ENCODE results near the gene TAX1BP1.

DNA sequence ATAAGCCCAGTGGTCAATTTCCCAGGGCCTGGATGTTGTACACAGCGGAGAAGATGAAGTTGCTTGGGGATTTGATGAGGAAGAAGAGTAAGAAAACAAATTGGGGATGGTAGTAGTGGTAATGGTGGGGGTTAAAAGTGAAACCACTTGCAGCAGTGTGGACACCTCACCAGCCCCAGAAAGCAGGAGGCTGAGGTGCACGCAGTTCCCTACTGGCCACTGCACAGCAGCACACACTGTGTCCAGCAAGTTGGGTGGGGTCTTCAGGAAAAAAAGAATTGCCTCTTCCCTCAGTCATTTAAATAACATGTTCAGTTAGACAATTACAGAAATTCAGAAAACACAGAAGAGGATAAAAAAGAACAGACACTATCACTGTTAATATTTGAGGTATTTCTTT lies 96.6 kb downstream of the TAX1BP1 start:
- TF ChIP-seq CTCF (conservative IDR thresholded peaks at IDR 0.05; ENCODE audit: low read depth in 2 of 2): no peak
- TF ChIP-seq EZH2 (IDR thresholded peaks at IDR 0.05; ENCODE audit: low read depth, unreplicated experiment): no peak
- no peak for TF ChIP-seq POLR2AphosphoS5 (IDR thresholded peaks at IDR 0.05; ENCODE audit: low read depth)
- no peak for TF ChIP-seq EZH2phosphoT487 (IDR thresholded peaks at IDR 0.05; ENCODE audit: unreplicated experiment)
- TF ChIP-seq REST (IDR thresholded peaks at IDR 0.05; ENCODE audit: unreplicated experiment): no peak
- TF ChIP-seq, protein P1, sequence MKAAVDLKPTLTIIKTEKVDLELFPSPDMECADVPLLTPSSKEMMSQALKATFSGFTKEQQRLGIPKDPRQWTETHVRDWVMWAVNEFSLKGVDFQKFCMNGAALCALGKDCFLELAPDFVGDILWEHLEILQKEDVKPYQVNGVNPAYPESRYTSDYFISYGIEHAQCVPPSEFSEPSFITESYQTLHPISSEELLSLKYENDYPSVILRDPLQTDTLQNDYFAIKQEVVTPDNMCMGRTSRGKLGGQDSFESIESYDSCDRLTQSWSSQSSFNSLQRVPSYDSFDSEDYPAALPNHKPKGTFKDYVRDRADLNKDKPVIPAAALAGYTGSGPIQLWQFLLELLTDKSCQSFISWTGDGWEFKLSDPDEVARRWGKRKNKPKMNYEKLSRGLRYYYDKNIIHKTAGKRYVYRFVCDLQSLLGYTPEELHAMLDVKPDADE (IDR thresholded peaks at IDR 0.05): no peak
- TF ChIP-seq JUNB (IDR thresholded peaks at IDR 0.05; ENCODE audit: unreplicated experiment): no peak
- TF ChIP-seq ZNF462 (CRISPR knock-in tag; IDR thresholded peaks at IDR 0.05): no peak
